HepG2 (cell line): ENCODE results near the gene WIPF3.

Experiments
- FOXM1 ChIP-seq: sonication (generic); formaldehyde crosslinking; IDR thresholded peaks from 2 replicates; pipeline ENCODE4 v1.5.0; 2020; ENCODE audit warnings: missing genetic modification reagents
- POLR2A ChIP-seq, 2 experiments: IDR thresholded peaks; 2 replicates each; pipeline ENCODE4 v1.6.1; 2011; ENCODE audit warnings: low read depth in 2 of 2, low read length in 2 of 2, mild to moderate bottlenecking in 1 of 2, moderate library complexity in 1 of 2; ENCODE audit not compliant: insufficient read depth in 1 of 2
- RXRA ChIP-seq: sonication (generic); formaldehyde crosslinking; IDR thresholded peaks from 2 replicates; pipeline ENCODE4 v1.5.1; 2020; ENCODE audit warnings: missing genetic modification reagents
- TF ChIP-seq, protein P1 (sequence below): sonication (generic); formaldehyde crosslinking; IDR thresholded peaks from 2 replicates; pipeline ENCODE4 v1.8.0; 2022; ENCODE audit warnings: low read depth, missing genetic modification reagents

DNA sequence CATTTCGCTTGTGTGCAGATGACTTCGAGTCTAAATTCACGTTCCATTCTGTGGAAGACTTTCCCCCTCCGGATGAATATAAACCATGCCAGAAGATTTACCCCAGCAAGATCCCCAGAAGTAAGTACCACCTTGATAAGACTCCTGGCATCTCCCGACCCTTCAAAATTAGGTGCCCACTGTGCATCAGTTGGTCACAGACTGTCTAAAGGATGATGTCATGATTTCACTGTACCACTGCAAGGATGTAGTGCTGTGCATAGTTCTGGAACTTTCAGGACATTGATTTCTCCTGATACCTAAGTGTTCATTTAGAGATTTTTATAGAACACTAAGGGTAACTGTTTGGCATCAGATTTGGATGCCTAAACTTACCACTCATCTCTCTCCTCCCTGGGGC is 83.0 kb downstream of the WIPF3 start:
- TF ChIP-seq, protein P1, sequence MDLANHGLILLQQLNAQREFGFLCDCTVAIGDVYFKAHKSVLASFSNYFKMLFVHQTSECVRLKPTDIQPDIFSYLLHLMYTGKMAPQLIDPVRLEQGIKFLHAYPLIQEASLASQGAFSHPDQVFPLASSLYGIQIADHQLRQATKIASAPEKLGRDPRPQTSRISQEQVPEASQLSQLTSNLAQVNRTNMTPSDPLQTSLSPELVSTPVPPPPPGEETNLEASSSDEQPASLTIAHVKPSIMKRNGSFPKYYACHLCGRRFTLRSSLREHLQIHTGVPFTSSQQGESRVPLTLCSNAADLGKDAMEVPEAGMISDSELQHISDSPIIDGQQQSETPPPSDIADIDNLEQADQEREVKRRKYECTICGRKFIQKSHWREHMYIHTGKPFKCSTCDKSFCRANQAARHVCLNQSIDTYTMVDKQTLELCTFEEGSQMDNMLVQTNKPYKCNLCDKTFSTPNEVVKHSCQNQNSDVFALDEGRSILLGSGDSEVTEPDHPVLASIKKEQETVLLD (CRISPR knock-in tag), result no peak
- TF ChIP-seq RXRA, result no peak
- no peak for TF ChIP-seq POLR2A (IDR thresholded peaks at IDR 0.05; ENCODE audit: insufficient read depth in 1 of 2, low read depth in 2 of 2, low read length in 2 of 2)
- TF ChIP-seq FOXM1, result no peak
